Esophagus muscularis mucosa (tissue), 4 donors: Measurements from ENCODE around the gene MMP17. TPM values are rescaled to one million over a fixed set of nuclear protein-coding genes. Genes with fewer than 3 reads are reported as not detected.

Experiments used
- DNase-seq: peaks from one replicate; pipeline ENCODE4 v3.0.0-alpha.2; 2017; ENCODE audit errors: extremely low spot score
- H3K27ac ChIP-seq, 4 donors: fragments of 200-600 bp; sonication (generic); replicated peaks in 1 of 4; 1 replicate in 3 of 4; 2 replicates in 1 of 4; pipeline ENCODE4 v1.5.1; 2016 to 2019; ENCODE audit warnings: mild to moderate bottlenecking in 1 of 4
- H3K27me3 ChIP-seq, 4 donors: fragments of 200-600 bp; sonication (generic); one replicate each; pipeline versions ENCODE4 v1.5.1 to v1.6.0; 2016 to 2019
- H3K36me3 ChIP-seq, 4 donors: fragments of 200-600 bp; sonication (generic); one replicate each; pipeline ENCODE4 v1.5.1; 2016 to 2019
- H3K4me1 ChIP-seq, 4 donors: fragments of 200-600 bp; sonication (generic); one replicate each; pipeline ENCODE4 v1.5.1; 2016 to 2019
- H3K4me3 ChIP-seq, 4 donors: fragments of 200-600 bp; sonication (generic); 1 replicate in 2 of 4; 2 replicates in 2 of 4; pipeline ENCODE4 v1.5.1; 2016 to 2019; ENCODE audit warnings: mild to moderate bottlenecking in 4 of 4, moderate library complexity in 1 of 4
- H3K9me3 ChIP-seq, 4 donors: fragments of 200-600 bp; sonication (generic); 1 replicate in 3 of 4; 2 replicates in 1 of 4; pipeline ENCODE4 v1.5.1; 2016 to 2019
- EP300 ChIP-seq: sonication (generic); formaldehyde crosslinking; IDR thresholded peaks from one replicate; pipeline ENCODE4 v1.6.1; 2017; ENCODE audit warnings: antibody characterized with exemption
- POLR2A ChIP-seq: fragments of 450-650 bp; IDR thresholded peaks from one replicate; pipeline ENCODE4 v1.6.1; 2017; ENCODE audit warnings: antibody characterized with exemption, moderate library complexity, mild to moderate bottlenecking, low read depth
- POLR2AphosphoS5 ChIP-seq, 2 donors: sonication (generic); formaldehyde crosslinking; IDR thresholded peaks; one replicate each; pipeline ENCODE4 v1.6.1; 2017; ENCODE audit warnings: antibody characterized with exemption in 2 of 2
- WGBS: methylation state at CpG from one replicate; pipeline ENCODE4 v1.1.5; 2018; 5-methylcytosine and 5-hydroxymethylcytosine counted together
- intact Hi-C: fragments of 100-400 bp; cut with DNase I; formaldehyde crosslinking; loops from one replicate; pipeline ENCODE4 v1.15.1; 2023
- total RNA-seq, 4 donors: library from RNA; depleted of rRNA; stranded (reverse); fragments of >200 nt; gene quantifications; one replicate each; pipeline versions ENCODE4 v1.1.0 to v1.2.1, GENCODE V29; 2016
- TF ChIP-seq, protein P1 (sequence below), 3 experiments: fragments of 200-600 bp in 2 of 3; fragments of 450-650 bp in 1 of 3; sonication (generic) in 2 of 3; IDR thresholded peaks; one replicate each; pipeline ENCODE4 v1.5.1; 2017 to 2019; ENCODE audit warnings: antibody characterized with exemption in 3 of 3, mild to moderate bottlenecking in 2 of 3, moderate library complexity in 1 of 3

The MMP17 gene
- total RNA-seq, 4 donors from 2014 or later = 2.5 to 5.8 (median 5.1) TPM

DNA sequence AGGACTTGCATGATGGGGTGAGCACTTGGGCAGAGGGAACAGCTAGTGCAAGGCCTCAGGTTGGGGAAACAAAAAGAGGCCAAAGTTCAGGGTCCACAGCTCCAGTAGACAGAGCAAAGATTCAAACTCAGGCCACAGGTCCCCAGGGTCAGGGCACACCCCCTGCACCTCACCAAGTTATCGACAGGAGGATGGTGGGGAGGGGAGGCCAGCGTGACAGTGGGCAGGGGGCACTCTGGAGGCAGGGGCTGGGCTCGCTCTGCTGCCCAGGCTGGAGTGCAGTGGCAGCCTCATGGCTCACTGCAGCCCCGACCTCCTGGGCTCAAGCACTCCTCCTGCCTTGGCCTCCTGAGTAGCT lies 33.9 kb downstream of the MMP17 start:
- peaks cover 0 to 7% (median 0%) of the 10 kb centered on the region in 4 donors for H3K4me1 ChIP-seq
- no peaks in the 10 kb centered on the region for H3K36me3 ChIP-seq
- no peak for DNase-seq
- peaks cover 0 to 15% (median 0%) of the 10 kb centered on the region in 4 donors for H3K27me3 ChIP-seq
- no peak overlapping the region for H3K4me3 ChIP-seq
- no peak overlapping the region for H3K27ac ChIP-seq
- WGBS = no CpG with 5 or more reads among the region's 4 CpGs
- H3K9me3 ChIP-seq = no peaks in the 10 kb centered on the region
- intact Hi-C loops = no loop called here
- TF ChIP-seq EP300 (no peak), POLR2AphosphoS5 (IDR thresholded peaks at IDR 0.05) (no peak), POLR2A (no peak)
- TF ChIP-seq, protein P1, sequence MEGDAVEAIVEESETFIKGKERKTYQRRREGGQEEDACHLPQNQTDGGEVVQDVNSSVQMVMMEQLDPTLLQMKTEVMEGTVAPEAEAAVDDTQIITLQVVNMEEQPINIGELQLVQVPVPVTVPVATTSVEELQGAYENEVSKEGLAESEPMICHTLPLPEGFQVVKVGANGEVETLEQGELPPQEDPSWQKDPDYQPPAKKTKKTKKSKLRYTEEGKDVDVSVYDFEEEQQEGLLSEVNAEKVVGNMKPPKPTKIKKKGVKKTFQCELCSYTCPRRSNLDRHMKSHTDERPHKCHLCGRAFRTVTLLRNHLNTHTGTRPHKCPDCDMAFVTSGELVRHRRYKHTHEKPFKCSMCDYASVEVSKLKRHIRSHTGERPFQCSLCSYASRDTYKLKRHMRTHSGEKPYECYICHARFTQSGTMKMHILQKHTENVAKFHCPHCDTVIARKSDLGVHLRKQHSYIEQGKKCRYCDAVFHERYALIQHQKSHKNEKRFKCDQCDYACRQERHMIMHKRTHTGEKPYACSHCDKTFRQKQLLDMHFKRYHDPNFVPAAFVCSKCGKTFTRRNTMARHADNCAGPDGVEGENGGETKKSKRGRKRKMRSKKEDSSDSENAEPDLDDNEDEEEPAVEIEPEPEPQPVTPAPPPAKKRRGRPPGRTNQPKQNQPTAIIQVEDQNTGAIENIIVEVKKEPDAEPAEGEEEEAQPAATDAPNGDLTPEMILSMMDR (IDR thresholded peaks at IDR 0.05) = no peak

DNA sequence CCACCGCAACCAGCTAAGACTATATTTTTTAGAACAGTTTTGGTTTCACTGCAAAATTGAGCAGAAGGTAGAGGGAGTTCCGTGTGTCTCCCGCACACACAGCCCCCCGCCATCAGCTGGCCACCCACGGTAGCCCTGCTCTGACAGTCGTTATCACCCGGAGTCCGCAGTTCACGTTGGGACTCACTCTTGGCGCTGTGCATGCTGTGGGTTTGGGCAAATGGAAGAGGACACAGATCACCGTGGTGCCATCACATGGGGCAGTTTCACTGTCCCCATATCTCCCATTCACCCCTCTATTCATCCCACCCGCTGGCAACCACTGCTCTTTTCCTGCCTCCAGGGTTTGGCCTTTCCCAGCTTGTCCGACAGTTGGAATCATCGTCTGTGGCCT lies 34.4 kb downstream of the MMP17 start:
- Histone ChIP-seq H3K4me3 (no peak overlapping the region), H3K9me3 (no peaks in the 10 kb centered on the region), H3K27me3 (peaks cover 0 to 10% (median 0%) of the 10 kb centered on the region in 4 donors), H3K36me3 (no peaks in the 10 kb centered on the region), H3K27ac (no peak overlapping the region), H3K4me1 (peaks cover 0 to 7% (median 0%) of the 10 kb centered on the region in 4 donors)
- intact Hi-C loops = no loop called here
- 82% methylated on average over 14 of the region's 14 CpGs for WGBS
- no peak for DNase-seq
- TF ChIP-seq EP300 (no peak), POLR2AphosphoS5 (IDR thresholded peaks at IDR 0.05) (no peak), POLR2A (no peak)
- TF ChIP-seq, protein P1 (IDR thresholded peaks at IDR 0.05) = no peak

DNA sequence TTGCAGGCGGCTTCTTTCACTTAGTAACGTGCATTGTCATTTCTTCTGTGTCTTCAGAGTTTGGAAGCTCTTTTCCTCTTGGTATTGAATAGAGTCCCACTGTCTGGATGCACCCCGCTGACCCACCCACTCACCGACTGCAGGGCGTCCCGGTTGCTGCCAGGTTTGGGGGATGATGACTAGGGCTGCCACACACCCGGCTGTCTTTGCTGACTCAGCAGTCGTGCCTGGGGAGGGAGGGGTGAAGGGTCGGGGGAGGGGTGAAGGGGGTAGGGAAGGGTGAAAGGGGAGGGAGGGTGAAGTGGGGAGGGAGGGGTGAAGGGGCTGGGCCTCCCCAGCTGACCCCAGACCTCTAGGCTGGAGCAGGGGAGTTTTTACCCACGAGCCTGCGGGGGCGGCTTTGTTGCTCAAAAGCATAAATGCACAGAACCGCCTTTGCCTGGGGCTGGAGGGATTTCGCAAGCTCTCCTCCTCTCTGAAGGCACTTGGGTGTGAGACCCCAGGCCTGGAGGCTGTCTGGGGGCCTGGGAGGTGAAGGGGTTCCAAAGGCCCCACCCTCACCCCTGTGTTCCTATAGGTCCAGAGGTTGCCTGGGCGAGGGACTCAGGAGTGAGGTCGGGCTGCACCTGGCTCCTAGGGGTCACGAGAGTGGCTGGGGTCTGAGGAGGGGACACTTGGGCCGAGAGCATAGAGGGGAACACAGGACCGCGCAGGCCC lies 35.0 kb downstream of the MMP17 start:
- Histone ChIP-seq H3K27me3 (peaks cover 0 to 9% (median 0%) of the 10 kb centered on the region in 4 donors), H3K36me3 (no peaks in the 10 kb centered on the region), H3K4me1 (peaks cover 0 to 7% (median 0%) of the 10 kb centered on the region in 4 donors), H3K4me3 (no peak overlapping the region), H3K9me3 (no peaks in the 10 kb centered on the region), H3K27ac (no peak overlapping the region)
- 45% methylated on average over 18 of the region's 20 CpGs for WGBS
- no peak for DNase-seq
- TF ChIP-seq, protein P1 (IDR thresholded peaks at IDR 0.05) = no peak
- TF ChIP-seq POLR2AphosphoS5 (IDR thresholded peaks at IDR 0.05) (no peak), POLR2A (no peak), EP300 (no peak)
- intact Hi-C loops = no loop called here

DNA sequence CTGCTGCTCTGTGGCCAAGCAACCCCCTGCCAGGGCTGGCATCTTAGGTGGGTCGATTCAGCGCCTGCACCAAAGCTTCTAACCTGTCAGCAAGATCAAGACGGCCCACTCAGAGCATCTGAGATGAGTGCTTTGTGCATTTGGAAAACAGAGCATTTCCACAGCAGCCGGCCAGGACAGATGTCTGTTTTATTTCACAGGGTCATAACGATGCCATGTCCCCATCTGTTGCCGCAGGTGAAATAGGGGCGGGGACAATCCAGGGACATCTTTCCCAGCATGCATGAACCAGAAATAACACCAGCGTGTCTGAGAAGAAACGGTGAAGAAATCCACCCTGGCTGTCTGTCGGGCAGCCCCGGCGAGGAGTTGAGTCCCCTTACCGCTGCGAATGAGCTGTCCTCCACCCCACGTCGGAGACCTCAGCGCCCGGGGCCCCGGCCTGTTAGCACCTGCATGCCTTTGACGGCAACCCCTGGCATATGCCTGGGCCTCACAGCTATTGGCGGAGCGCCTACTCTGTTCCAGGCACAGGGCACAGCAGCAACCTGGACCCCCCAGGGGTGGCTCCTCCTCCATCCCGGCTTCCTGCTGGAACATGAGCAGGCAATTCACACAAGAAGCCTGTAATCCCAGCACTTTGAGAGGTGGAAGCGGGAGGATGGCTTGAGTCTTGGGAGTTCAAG lies 35.7 kb downstream of the MMP17 start:
- DNase-seq = no peak

More for the DNA sequence above, 35.7 kb downstream of the MMP17 start:
- no peak overlapping the region for H3K4me3 ChIP-seq
- peaks cover 0 to 5% (median 0%) of the 10 kb centered on the region in 4 donors for H3K27me3 ChIP-seq
- TF ChIP-seq EP300 = no peak
- TF ChIP-seq, protein P1 (IDR thresholded peaks at IDR 0.05) = no peak
- no peak for TF ChIP-seq POLR2A
- TF ChIP-seq POLR2AphosphoS5 (IDR thresholded peaks at IDR 0.05) = no peak
- intact Hi-C loops = no loop called here
- H3K36me3 ChIP-seq = no peaks in the 10 kb centered on the region
- H3K27ac ChIP-seq = no peak overlapping the region
- 73% methylated on average over 22 of the region's 24 CpGs for WGBS
- no peaks in the 10 kb centered on the region for H3K9me3 ChIP-seq
- peaks cover 0 to 7% (median 0%) of the 10 kb centered on the region in 4 donors for H3K4me1 ChIP-seq
